Epithelial cell of proximal tubule (primary cell): Measurements from ENCODE around the gene PIPOX. TPM values are rescaled to one million over a fixed set of nuclear protein-coding genes. Genes with fewer than 3 reads are reported as not detected.

Experiments
- DNase-seq: peaks from one replicate; pipeline ENCODE4 v3.0.0-alpha.2; 2011; ENCODE audit warnings: low read depth
- H3K4me3 ChIP-seq: 2 replicates; pipeline ENCODE4 v1.5.1; 2011; ENCODE audit warnings: low read depth, mild to moderate bottlenecking, low read length
- total RNA-seq: library from RNA; depleted of rRNA; stranded (reverse); fragments of >200 nt; gene quantifications from 2 replicates; pipeline ENCODE4 v1.2.3, GENCODE V29; 2015
- TF ChIP-seq, protein P1 (sequence below): conservative IDR thresholded peaks from 2 replicates; pipeline ENCODE4 v1.5.1; 2012; ENCODE audit warnings: low read depth, mild to moderate bottlenecking, low read length

The PIPOX gene
- total RNA-seq, 1 donor from 2014 or later = 0.35 TPM

DNA sequence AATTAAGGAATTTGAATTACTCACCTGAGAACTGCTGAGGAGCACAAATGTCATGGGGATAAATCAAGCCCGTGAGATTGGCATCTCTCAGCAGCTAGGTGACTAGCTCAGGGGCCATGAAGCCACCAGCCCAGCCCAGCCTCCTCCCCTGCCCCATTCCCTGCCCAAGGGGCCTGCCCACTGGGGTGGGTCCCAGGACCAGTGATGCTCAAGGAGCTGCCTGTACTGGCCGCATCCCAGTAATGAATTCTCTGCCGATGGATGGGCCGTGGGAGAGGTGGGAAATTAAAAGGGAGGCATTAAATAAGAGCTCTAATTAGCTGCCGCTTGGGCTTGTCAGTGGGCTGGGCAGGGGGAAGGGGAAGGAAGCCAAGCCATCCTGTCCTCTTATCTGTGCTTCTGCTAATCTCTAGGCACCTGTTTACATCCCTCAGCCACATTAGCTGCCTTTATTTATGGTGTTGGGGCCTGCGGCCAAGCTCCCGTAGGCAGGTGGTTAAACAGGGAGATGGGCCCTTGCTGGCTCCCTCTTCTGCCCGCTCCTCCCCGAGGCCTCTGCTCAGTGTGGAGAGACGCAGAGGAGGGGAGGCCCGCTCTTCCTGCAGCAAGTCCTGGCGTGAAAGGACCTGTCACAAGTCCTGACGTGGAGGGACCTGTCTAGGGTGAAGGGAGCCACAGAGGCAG lies 48.8 kb downstream of the PIPOX start:
- TF ChIP-seq, protein P1, sequence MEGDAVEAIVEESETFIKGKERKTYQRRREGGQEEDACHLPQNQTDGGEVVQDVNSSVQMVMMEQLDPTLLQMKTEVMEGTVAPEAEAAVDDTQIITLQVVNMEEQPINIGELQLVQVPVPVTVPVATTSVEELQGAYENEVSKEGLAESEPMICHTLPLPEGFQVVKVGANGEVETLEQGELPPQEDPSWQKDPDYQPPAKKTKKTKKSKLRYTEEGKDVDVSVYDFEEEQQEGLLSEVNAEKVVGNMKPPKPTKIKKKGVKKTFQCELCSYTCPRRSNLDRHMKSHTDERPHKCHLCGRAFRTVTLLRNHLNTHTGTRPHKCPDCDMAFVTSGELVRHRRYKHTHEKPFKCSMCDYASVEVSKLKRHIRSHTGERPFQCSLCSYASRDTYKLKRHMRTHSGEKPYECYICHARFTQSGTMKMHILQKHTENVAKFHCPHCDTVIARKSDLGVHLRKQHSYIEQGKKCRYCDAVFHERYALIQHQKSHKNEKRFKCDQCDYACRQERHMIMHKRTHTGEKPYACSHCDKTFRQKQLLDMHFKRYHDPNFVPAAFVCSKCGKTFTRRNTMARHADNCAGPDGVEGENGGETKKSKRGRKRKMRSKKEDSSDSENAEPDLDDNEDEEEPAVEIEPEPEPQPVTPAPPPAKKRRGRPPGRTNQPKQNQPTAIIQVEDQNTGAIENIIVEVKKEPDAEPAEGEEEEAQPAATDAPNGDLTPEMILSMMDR = no peak
- DNase-seq = no peak

GRCh38 chr17:29093090-29093871 lies 50.3 kb downstream of the PIPOX start:
- no peak overlapping the region for H3K4me3 ChIP-seq
- TF ChIP-seq, protein P1 = no peak
- no peak for DNase-seq

More for the DNA sequence above, 48.8 kb downstream of the PIPOX start:
- H3K4me3 ChIP-seq = no peak overlapping the region

DNA sequence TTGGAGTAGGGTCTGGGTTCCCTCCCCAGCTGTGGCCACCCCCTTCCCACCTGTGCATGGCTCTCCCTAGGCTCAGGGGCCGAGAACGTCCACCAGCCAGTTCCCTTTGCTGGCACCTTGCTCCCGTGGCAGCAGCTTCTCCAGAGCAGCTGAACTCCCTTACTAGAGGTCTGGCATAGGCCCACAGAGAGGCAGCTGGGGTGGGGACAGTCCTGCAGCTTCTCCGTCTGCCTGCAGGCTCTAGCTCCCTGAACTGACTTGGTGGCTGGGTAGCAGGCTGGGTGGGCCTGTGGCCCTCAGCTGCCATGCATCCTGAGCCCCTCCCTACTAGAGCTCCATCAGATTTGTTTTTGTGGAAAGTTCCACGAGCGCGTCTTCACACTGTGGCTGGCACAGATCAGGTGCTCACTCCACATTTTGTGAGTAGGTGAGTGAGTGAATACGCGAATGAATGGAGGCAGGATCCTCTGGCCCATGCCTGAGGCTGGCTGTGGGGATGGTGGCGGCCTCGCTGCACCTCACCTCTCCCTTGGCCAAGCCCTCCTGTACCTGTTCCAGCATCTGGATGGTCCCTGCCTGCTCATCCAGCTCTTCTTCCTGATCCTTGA lies 51.3 kb downstream of the PIPOX start:
- TF ChIP-seq, protein P1 = no peak
- no peak overlapping the region for H3K4me3 ChIP-seq
- DNase-seq = no peak

GRCh38 chr17:29095439-29095838 lies 52.5 kb downstream of the PIPOX start:
- no peak overlapping the region for H3K4me3 ChIP-seq
- TF ChIP-seq, protein P1 = no peak
- DNase-seq = no peak

DNA sequence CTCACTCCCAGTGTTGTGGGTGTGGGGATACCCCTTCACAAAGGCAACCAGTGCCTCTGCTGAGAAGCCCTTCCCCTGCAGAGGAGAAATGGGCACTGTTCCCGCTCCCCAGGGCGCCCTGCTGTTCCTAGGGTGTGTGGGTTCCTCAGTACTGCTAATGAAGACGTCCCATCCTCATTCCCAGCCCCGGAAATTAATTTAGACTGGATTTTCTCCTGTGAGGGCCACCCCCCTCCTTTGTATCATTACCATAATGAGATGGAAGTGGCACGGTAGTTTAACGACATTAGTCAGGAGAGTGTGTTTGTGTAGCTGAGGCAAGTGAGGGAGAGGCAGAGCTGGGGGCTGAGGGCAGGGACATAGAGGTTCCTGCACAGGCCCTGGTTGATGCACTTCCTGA lies 53.2 kb downstream of the PIPOX start:
- no peak overlapping the region for H3K4me3 ChIP-seq
- no peak for DNase-seq
- TF ChIP-seq, protein P1 = no peak

- no peak overlapping the region for H3K4me3 ChIP-seq
- no peak for DNase-seq
- TF ChIP-seq, protein P1 = no peak
Observed at GRCh38 chr17:29099527-29099926, 56.6 kb downstream of the PIPOX start.
